GM19452 (cell line): ENCODE measurements around the gene SSU72.
A peak's percentile ranks its signal among the peaks of the same experiment; 100 is the strongest.
"Not testable (repeated sequence)": the region's sequence is repeated elsewhere in the genome, so short reads cannot be mapped to it uniquely, and the experiment has no call there.

ENCODE experiments used
- ATAC-seq: cut with Tn5 transposase; IDR thresholded peaks from one replicate; pipeline ENCODE4 v1.9.1; 2021; ENCODE audit not compliant: unreplicated experiment

SSU72 gene

GRCh38 chr1:1596493-1597274 is 22.0 kb upstream of the SSU72 start:
- no peak for ATAC-seq

- not testable (repeated sequence) for ATAC-seq
These were observed 20.7 kb upstream of the SSU72 start for GRCh38 chr1:1595341-1595740.

GRCh38 chr1:1594602-1595260 is 20.1 kb upstream of the SSU72 start:
- ATAC-seq = no peak

- ATAC-seq = no peak
These were observed 19.4 kb upstream of the SSU72 start for GRCh38 chr1:1593834-1594601.

GRCh38 chr1:1591452-1591851 is 16.8 kb upstream of the SSU72 start:
- no peak for ATAC-seq

- ATAC-seq = no peak
These were observed 8.8 kb upstream of the SSU72 start for GRCh38 chr1:1583347-1584010.

GRCh38 chr1:1582585-1583346 is 8.1 kb upstream of the SSU72 start:
- ATAC-seq = no peak

- no peak for ATAC-seq
These were observed 3.8 kb upstream of the SSU72 start for GRCh38 chr1:1578371-1578940.

- no peak for ATAC-seq
These were observed 2.8 kb upstream of the SSU72 start for GRCh38 chr1:1577367-1578011.

GRCh38 chr1:1573843-1574720 is 581 bp downstream of the SSU72 start:
- ATAC-seq = peak; percentile 72

- ATAC-seq = no peak
These were observed 5.3 kb downstream of the SSU72 start for GRCh38 chr1:1569341-1569740.

- no peak for ATAC-seq
These were observed 6.8 kb downstream of the SSU72 start for GRCh38 chr1:1567891-1568291.

GRCh38 chr1:1567152-1567875 is 7.3 kb downstream of the SSU72 start:
- ATAC-seq = no peak

- no peak for ATAC-seq
These were observed 9.3 kb downstream of the SSU72 start for GRCh38 chr1:1565340-1565739.

GRCh38 chr1:1564268-1564667 is 10.4 kb downstream of the SSU72 start:
- no peak for ATAC-seq

GRCh38 chr1:1563688-1564087 is 11.0 kb downstream of the SSU72 start:
- ATAC-seq = no peak

GRCh38 chr1:1562556-1563195 is 12.0 kb downstream of the SSU72 start:
- ATAC-seq = no peak
